NCI-H1092 treated with DMSO at 0.1 percent for 48 hours (cell line): ENCODE measurements around the gene UBXN10.

ENCODE experiments used
- DNase-seq: peaks from one replicate; lab custom pipeline; 2025; lab: John Stamatoyannopoulos, UW

Gene UBXN10

GRCh38 chr1:20183035-20183434 is 2.9 kb upstream of the UBXN10 start:
- no peak for DNase-seq

DNA sequence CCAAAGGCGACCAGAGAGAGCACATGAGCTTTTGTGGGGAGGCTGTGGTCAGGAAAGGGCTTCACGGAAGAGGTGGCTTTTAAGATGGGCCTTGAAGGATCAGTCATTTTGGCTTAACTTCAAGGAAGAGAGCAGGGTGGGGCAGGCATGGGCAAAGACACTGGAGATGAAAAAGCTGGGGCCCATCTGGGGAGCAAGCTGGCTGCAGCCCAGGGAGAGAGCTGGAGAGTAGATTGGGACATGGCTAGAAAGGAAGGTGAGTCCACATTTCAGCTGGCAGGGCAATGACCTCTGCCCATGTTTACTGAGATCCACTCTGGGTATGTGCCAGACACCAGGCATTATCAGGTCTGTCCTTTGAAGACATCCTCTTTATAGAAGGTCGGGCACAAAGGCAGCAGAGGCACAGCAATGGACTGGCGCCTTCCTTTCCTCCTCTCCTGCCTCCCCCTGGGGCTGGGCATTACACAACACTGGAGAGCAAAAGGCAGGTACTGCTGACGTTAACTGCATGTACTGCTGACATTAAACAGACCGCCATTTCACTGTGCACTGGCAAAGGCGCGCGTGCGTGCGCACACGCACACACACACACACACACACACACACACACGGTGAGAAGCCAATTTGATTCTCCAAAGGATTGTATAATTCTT is 2.2 kb upstream of the UBXN10 start:
- DNase-seq: no peak

GRCh38 chr1:20184481-20184900 is 1.4 kb upstream of the UBXN10 start:
- DNase-seq: no peak

GRCh38 chr1:20184997-20185833 is 681 bp upstream of the UBXN10 start:
- no peak for DNase-seq

GRCh38 chr1:20187103-20187812 is 1.4 kb downstream of the UBXN10 start:
- DNase-seq: peak; percentile 32

DNA sequence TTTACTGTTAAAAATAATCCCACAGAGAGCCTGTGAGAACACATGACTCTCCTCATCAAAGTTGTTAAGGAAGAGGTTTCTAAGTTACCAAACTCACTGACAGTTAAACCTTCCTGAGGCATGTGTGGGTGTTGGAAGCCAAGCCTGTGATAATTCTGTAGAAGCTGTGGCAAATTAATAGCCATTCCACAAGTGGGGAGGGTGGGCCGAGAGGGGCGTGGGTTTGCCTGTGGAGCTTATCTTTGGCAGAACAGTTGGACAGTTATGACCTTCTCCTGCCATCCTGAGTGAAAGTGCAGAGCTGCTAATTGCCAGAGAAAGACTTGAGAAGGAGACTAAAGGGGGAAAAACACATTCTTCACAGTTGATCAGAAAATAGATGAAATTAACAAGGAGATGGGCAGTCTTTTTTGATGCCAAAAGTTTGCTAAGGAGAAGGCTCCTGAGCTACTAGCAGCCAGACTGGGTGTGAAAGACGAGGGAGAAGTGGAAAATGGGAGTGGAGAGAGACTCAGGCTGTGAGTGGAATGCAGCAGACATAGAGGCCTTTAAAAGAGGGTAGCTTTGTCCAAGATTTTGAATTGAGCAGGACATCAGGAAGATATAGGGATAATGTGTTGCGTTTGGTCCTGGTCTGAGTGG is 2.0 kb downstream of the UBXN10 start:
- no peak for DNase-seq

GRCh38 chr1:20188455-20188817 is 2.5 kb downstream of the UBXN10 start:
- no peak for DNase-seq

DNA sequence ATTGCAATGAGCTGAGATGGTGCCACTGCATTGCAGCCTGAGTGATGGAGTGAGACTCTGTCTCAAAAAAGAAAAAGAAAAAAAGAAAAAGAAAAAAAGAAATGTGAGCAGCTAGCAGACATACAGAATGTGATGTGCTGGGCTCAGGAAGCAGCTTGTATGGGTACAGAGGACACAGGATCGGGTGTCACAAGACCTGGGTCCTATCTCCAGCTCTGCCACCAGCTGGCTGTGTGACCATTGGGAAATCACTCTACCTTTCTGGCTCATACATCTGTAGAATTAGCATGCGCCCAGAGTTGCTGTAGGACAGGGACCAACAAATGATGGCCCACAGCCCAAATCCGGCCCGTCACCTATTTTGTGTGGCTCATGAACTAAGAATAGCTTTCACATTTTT is 3.8 kb downstream of the UBXN10 start:
- no peak for DNase-seq

DNA sequence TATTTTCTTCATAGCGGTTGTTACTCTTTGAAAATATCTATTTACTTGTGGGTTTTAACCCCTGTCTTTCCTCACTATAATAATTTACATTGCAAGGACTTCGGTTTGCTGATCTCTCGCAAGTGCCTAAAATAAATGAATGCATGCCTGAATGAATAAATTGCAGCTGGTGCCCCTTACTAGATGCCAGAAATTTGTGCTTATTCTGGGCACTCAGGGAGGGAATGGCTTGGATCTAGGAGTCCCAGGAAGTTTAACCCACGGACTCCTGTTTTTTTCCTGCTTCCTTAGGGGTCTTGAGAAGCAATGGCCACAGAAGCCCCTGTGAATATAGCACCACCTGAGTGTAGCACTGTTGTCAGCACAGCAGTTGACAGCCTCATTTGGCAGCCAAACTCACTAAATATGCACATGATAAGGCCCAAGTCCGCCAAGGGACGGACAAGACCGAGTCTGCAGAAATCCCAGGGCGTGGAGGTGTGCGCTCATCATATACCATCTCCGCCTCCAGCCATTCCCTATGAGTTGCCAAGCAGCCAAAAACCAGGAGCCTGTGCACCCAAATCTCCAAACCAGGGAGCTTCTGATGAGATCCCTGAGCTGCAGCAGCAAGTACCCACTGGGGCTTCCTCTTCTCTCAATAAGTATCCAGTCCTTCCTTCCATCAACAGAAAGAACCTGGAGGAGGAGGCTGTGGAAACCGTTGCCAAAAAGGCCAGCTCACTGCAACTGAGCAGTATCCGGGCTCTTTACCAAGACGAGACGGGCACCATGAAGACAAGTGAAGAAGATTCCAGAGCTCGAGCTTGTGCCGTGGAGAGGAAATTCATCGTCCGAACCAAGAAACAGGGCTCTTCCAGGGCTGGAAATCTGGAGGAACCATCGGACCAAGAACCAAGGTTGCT is 4.6 kb downstream of the UBXN10 start:
- no peak for DNase-seq

DNA sequence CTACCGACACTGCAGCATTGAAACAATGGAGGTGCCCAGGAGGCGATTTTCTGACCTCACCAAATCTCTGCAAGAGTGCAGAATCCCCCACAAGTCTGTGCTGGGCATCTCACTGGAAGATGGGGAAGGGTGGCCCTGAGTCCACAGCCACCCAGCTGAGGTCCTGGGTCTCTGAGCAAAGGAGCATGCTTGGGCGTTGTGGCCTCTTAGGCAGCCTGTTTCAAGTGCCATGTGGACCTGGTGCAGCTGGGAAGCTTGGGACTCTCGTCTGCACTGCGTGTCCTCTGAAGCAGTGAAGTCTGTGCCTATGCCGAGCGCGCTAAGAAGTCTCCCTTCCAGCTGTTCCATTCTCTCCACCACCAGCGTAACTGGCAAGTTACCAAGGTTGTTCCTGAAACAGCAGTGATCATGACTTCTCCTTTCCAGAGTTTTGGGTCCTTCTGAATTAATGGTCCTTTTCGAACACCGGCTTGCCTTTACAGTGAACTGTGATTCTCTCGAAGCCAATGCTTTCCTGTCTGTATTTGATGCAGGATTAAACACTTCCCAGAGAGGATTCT is 5.5 kb downstream of the UBXN10 start:
- DNase-seq: no peak

- no peak for DNase-seq
Observed at GRCh38 chr1:20192364-20192763, 6.5 kb downstream of the UBXN10 start.

DNA sequence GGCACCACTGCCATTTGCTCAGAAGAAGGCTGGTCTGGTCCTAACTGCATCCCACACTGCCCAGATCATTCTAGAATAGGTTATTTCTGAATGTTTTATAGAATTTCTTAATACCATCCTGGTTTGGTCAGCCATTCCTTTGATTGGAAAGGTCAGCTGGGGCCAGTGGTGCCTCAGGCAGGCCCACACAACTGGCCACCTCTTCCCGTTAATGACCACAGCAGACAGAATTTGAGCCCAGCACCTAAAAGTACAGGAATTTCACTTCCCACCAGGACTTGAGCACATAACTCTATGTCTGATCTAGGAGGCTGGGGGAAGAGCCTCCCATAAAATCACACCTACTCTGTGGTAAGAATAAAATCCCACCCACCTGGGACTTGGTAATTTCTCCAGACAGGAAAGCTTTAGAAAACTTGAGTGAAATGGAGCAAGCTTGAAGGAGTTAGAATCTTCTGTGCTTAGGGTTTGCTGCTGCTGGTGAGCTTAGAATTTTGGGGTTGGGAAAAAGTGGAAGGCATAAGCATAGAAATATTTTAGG is 7.0 kb downstream of the UBXN10 start:
- no peak for DNase-seq

- DNase-seq: no peak
Observed at GRCh38 chr1:20194224-20194623, 8.3 kb downstream of the UBXN10 start.

- DNase-seq: peak; percentile 35
Observed at GRCh38 chr1:20194757-20195461, 9.0 kb downstream of the UBXN10 start.

DNA sequence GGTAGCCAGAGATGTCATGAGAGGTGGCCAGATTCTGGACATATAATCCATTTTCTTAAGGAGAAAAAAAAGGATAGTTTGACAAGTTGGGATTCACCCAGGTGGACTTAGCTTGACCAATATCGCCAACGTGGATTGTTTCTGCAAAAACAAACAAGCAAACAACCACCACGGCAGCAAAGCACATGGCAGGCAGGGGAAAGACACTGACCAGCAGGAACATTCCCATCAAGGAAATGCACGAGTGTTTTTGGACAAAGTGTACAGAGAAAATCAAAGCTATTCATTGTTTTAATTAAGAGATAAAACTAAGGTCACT is 9.5 kb downstream of the UBXN10 start:
- DNase-seq: no peak

DNA sequence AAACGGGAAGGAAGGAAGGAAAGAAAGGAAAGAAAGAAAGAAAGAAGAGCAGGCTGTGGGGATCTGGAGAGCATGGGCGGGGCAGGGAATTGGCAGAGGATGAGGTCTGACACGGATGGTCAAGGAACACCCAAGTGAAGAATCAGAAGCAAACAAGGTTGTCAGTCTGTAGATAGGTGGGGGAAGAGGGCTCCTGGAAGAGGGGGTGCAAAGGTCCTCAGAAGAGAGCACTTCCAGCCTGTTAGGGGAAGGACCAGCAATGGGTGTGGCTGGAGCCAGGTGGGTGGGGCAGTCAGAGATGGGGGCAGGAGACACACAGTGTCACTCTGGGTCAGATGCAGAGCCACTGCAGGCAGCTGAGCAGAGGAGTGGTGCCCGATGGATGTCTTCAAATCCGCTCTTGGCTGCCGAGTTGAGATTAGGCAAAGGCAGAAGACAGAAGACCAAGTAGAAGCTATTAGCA is 11.5 kb downstream of the UBXN10 start:
- no peak for DNase-seq

DNA sequence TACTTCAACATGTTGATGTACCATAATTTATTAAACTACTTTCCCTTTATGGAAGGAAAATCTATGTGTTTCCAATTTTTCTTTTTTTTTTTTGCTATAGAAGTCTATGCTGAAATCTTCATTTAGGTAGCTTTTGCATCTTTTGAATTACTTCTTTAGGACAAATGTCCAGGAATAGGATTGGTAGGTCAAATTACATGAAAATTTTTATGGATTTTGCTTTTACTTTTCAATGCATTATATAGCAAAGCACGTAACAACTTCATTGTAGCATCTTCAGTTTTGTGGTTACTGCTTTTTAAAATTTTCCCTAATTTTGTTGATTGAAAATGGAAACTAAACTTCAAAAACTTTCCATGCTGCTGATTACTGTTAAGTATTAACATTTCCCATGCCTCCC is 12.4 kb downstream of the UBXN10 start:
- no peak for DNase-seq

DNA sequence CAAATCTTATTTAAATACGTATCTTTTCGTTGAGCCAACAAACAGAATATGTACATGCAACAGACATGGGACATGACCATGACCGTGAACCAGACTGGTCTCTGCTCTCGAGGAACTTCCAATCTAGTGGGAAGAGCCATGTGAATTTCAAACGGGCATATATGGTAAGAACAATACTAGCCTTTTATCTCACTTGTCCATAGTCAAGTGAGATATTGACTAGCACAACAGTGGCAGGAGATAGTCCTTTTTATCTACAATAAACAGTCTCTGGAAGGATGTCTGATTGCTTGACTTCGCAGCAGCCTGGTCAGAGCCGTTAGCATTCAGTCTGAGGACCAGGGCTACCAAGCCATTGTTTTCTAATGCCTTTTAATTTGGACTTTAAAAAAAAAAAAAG is 13.0 kb downstream of the UBXN10 start:
- no peak for DNase-seq

DNA sequence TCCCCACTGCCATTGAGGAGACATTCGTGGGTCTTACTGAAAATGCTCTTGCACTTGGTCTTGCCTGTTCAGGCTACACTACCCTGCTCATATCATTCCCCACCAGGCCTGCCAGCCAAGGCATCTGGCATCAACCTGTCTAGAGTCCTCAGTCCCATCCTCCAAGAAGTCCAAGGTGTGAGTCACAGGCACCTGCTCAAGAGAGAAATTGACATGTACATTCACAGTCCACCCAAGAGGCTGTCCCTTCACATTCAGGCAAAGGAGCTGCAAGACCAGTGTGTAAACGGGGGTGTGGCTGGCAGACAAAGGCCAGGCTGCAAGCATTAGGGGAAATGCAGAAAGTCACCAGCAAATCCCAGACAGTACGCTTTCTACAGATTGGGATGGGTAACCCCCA is 13.5 kb downstream of the UBXN10 start:
- no peak for DNase-seq

- DNase-seq: no peak
Observed at GRCh38 chr1:20199840-20200239, 13.9 kb downstream of the UBXN10 start.
